Liver (tissue), 3 donors: ENCODE results near the gene EEA1.

Source experiments
- ATF3 ChIP-seq: IDR thresholded peaks from 2 replicates; pipeline ENCODE4 v1.6.1; 2016; ENCODE audit warnings: antibody characterized with exemption
- CTCF ChIP-seq: fragments of 150-350 bp; IDR thresholded peaks from 2 replicates; pipeline ENCODE4 v1.5.1; 2017; ENCODE audit warnings: improper control_type of control experiment, low read depth, low read length; ENCODE audit not compliant: missing input control
- HNF4G ChIP-seq: IDR thresholded peaks from 2 replicates; pipeline ENCODE4 v1.6.1; 2016; ENCODE audit warnings: antibody characterized with exemption
- MAX ChIP-seq: IDR thresholded peaks from 2 replicates; pipeline ENCODE4 v1.6.1; 2016; ENCODE audit warnings: antibody characterized with exemption
- RAD21 ChIP-seq, 2 donors: IDR thresholded peaks; 2 replicates each; pipeline ENCODE4 v1.6.1; 2016; ENCODE audit warnings: antibody characterized with exemption in 2 of 2, mild to moderate bottlenecking in 2 of 2
- REST ChIP-seq: IDR thresholded peaks from 2 replicates; pipeline ENCODE4 v1.6.1; 2016; ENCODE audit warnings: antibody characterized with exemption, mild to moderate bottlenecking
- SP1 ChIP-seq: IDR thresholded peaks from 2 replicates; pipeline ENCODE4 v1.6.1; 2018; ENCODE audit warnings: antibody characterized with exemption, mild to moderate bottlenecking
- YY1 ChIP-seq: IDR thresholded peaks from 2 replicates; pipeline ENCODE4 v1.6.1; 2016; ENCODE audit warnings: antibody characterized with exemption, mild to moderate bottlenecking
- donor health status: healthy.
- donor health status: healthy.

- TF ChIP-seq CTCF (no peak), REST (no peak), SP1 (no peak), YY1 (no peak), ATF3 (no peak), HNF4G (no peak), RAD21 (IDR thresholded peaks at IDR 0.05) (no peak), MAX (no peak)
Measured at GRCh38 chr12:92821142-92821541, 108.0 kb downstream of the EEA1 start.
